HepG2 (cell line): Measurements from ENCODE around the gene NEMF. TPM values are rescaled to one million over a fixed set of nuclear protein-coding genes. Genes with fewer than 3 reads are reported as not detected.

Experiments
- ATF3 ChIP-seq: sonication (generic); formaldehyde crosslinking; IDR thresholded peaks from 2 replicates; pipeline ENCODE4 v1.4.0; 2020; ENCODE audit warnings: missing genetic modification reagents
- CERS6 ChIP-seq: sonication (generic); formaldehyde crosslinking; IDR thresholded peaks from 2 replicates; pipeline ENCODE4 v1.5.0; 2020; ENCODE audit warnings: missing genetic modification reagents
- MAZ ChIP-seq, 2 experiments: sonication (generic) in 1 of 2; formaldehyde crosslinking in 1 of 2; IDR thresholded peaks; 2 replicates each; pipeline versions ENCODE4 v1.5.0 to v1.6.1; 2012 to 2020; ENCODE audit warnings: low read depth in 2 of 2, mild to moderate bottlenecking in 2 of 2, borderline replicate concordance in 1 of 2, improper control_type of control experiment in 1 of 2, low read length in 1 of 2, missing genetic modification reagents in 1 of 2, moderate library complexity in 1 of 2
- NR0B2 ChIP-seq: sonication (generic); formaldehyde crosslinking; IDR thresholded peaks from 2 replicates; pipeline ENCODE4 v1.4.0; 2020; ENCODE audit warnings: mild to moderate bottlenecking, missing genetic modification reagents
- POGK ChIP-seq: sonication (generic); formaldehyde crosslinking; conservative IDR thresholded peaks from 2 replicates; pipeline ENCODE4 v1.8.0; 2022; ENCODE audit warnings: mild to moderate bottlenecking, moderate library complexity, missing genetic modification reagents
- POLR2AphosphoS5 ChIP-seq: IDR thresholded peaks from 2 replicates; pipeline ENCODE4 v1.6.1; 2012; ENCODE audit warnings: low read depth, low read length
- SATB2 ChIP-seq: sonication (generic); formaldehyde crosslinking; IDR thresholded peaks from 2 replicates; pipeline ENCODE4 v1.5.0; 2020; ENCODE audit warnings: missing genetic modification reagents
- SMAD3 ChIP-seq: sonication (generic); formaldehyde crosslinking; IDR thresholded peaks from 2 replicates; pipeline ENCODE4 v1.4.0; 2020; ENCODE audit warnings: missing genetic modification reagents
- TBX2 ChIP-seq: sonication (generic); formaldehyde crosslinking; IDR thresholded peaks from 2 replicates; pipeline ENCODE4 v1.5.0; 2020; ENCODE audit warnings: missing genetic modification reagents, mild to moderate bottlenecking, borderline replicate concordance
- ZGPAT ChIP-seq: IDR thresholded peaks from 2 replicates; pipeline ENCODE4 v1.6.1; 2016; ENCODE audit warnings: mild to moderate bottlenecking
- ZNF280D ChIP-seq: sonication (generic); formaldehyde crosslinking; IDR thresholded peaks from 2 replicates; pipeline ENCODE4 v1.5.1; 2020; ENCODE audit warnings: mild to moderate bottlenecking, missing genetic modification reagents
- ZNF510 ChIP-seq: sonication (generic); formaldehyde crosslinking; IDR thresholded peaks from 2 replicates; pipeline ENCODE4 v1.4.0; 2020; ENCODE audit warnings: low read depth, mild to moderate bottlenecking, missing genetic modification reagents
- ZNF672 ChIP-seq: sonication (generic); formaldehyde crosslinking; IDR thresholded peaks from 2 replicates; pipeline ENCODE4 v1.8.1; 2022; ENCODE audit warnings: missing genetic modification reagents
- ZNF800 ChIP-seq: sonication (generic); formaldehyde crosslinking; IDR thresholded peaks from 2 replicates; pipeline ENCODE4 v1.4.0; 2020; ENCODE audit warnings: missing genetic modification reagents
- polyA plus RNA-seq, 8 experiments: library from polyadenylated mRNA; depleted of rRNA in 3 of 8; stranded (reverse) in 7 of 8; unstranded in 1 of 8; fragments of >200 nt; fragmentation: Illumina TruSeq in 4 of 8; extraction: Trizol in 4 of 8; gene quantifications; 2 replicates each; pipeline versions ENCODE4 v1.2.1 to v1.2.3, GENCODE V29; 2011 to 2016; ENCODE audit warnings: low read depth in 4 of 8, missing spikeins in 1 of 8, mixed read lengths in 1 of 8; ENCODE audit not compliant: insufficient read depth in 1 of 8
- total RNA-seq, 5 experiments: library from RNA; depleted of rRNA; stranded (reverse); fragments of >200 nt; fragmentation: Illumina TruSeq; extraction: Trizol; gene quantifications; 2 replicates each; pipeline ENCODE4 v1.2.3, GENCODE V29; 2016; ENCODE audit warnings: low read depth in 1 of 5

Gene NEMF
- total and polyA plus RNA-seq, 2 of the 13 experiments (the other 11 are each of a cell fraction or from before 2014, with no cell fraction given): 21.3 to 57.9 TPM

- TF ChIP-seq CERS6 (CRISPR knock-in tag): no peak
- no peak for TF ChIP-seq ZNF672 (CRISPR knock-in tag)
- TF ChIP-seq NR0B2 (CRISPR knock-in tag): no peak
- no peak for TF ChIP-seq ATF3 (CRISPR knock-in tag)
- TF ChIP-seq POGK (CRISPR knock-in tag): peak; percentile 43; the same call in 1 of the 2 replicates
- peak; percentile 44; the same call in 1 of the 2 replicates for TF ChIP-seq TBX2
- no peak for TF ChIP-seq SMAD3 (CRISPR knock-in tag)
- TF ChIP-seq POLR2AphosphoS5: peak; percentile 81
- TF ChIP-seq ZNF510: 0 out of 2 replicates have a peak, but pooled peaks have one; percentile 58
- TF ChIP-seq ZNF800 (CRISPR knock-in tag): peak; percentile 49; the same call in 1 of the 2 replicates
- TF ChIP-seq MAZ (IDR thresholded peaks at IDR 0.05; ENCODE audit: borderline replicate concordance, low read depth, low read length): peak; percentile 75; the same call in 1 of the 2 replicates
- TF ChIP-seq MAZ (CRISPR knock-in tag; IDR thresholded peaks at IDR 0.05; ENCODE audit: low read depth): no peak
- peak; percentile 62 for TF ChIP-seq ZGPAT
- TF ChIP-seq SATB2 (CRISPR knock-in tag): 0 out of 2 replicates have a peak, but pooled peaks have one; percentile 75
- TF ChIP-seq ZNF280D (CRISPR knock-in tag): peak; percentile 66; the same call in 1 of the 2 replicates
Measured at GRCh38 chr14:49867831-49868719, 15.5 kb upstream of the NEMF start (continued).
